Lung (tissue), 12 donors: ENCODE measurements around the gene USP48. TPM values are rescaled to one million over a fixed set of nuclear protein-coding genes. Genes with fewer than 3 reads are reported as not detected.

Experiments used
- ATAC-seq: fragments of 200-7000 bp; cut with Tn5 transposase; one replicate; pipeline ENCODE4 v1.9.1; 2020; ENCODE audit warnings: moderate number of reproducible peaks; ENCODE audit not compliant: insufficient read depth, low FRiP score
- DNase-seq, 3 donors: peaks; one replicate each; pipeline ENCODE4 v3.0.0-alpha.2; 2013 to 2017
- H3K27ac ChIP-seq, 2 donors: one replicate each; pipeline ENCODE4 v1.5.1; 2013; ENCODE audit warnings: mild to moderate bottlenecking in 2 of 2, moderate library complexity in 2 of 2, control low read depth in 1 of 2, inconsistent platforms in 1 of 2, low read depth in 1 of 2, low read length in 1 of 2
- H3K27me3 ChIP-seq, 3 donors: one replicate each; pipeline ENCODE4 v1.5.1; 2013; ENCODE audit warnings: low read length in 2 of 3; ENCODE audit not compliant: control insufficient read depth in 3 of 3, insufficient read depth in 3 of 3
- H3K36me3 ChIP-seq, 4 donors: one replicate each; pipeline ENCODE4 v1.5.1; 2013; ENCODE audit warnings: low read length in 4 of 4, mild to moderate bottlenecking in 1 of 4, moderate library complexity in 1 of 4; ENCODE audit not compliant: control insufficient read depth in 4 of 4, insufficient read depth in 4 of 4
- H3K4me1 ChIP-seq, 5 donors: one replicate each; pipeline ENCODE4 v1.5.1; 2013; ENCODE audit warnings: low read length in 5 of 5, mild to moderate bottlenecking in 2 of 5, moderate library complexity in 1 of 5; ENCODE audit not compliant: control insufficient read depth in 5 of 5, insufficient read depth in 5 of 5
- H3K4me3 ChIP-seq: one replicate; pipeline ENCODE4 v1.5.1; 2013; ENCODE audit warnings: mild to moderate bottlenecking, control low read depth, moderate library complexity
- H3K9ac ChIP-seq, 2 donors: one replicate each; pipeline ENCODE4 v1.5.1; 2013; ENCODE audit warnings: low read length in 2 of 2, control low read depth in 1 of 2; ENCODE audit not compliant: insufficient read depth in 1 of 2
- H3K9me3 ChIP-seq, 4 donors: one replicate each; pipeline ENCODE4 v1.5.1; 2013; ENCODE audit warnings: low read length in 3 of 4, mild to moderate bottlenecking in 1 of 4, moderate library complexity in 1 of 4; ENCODE audit not compliant: control insufficient read depth in 4 of 4, insufficient read depth in 3 of 4
- CTCF ChIP-seq: IDR thresholded peaks from 2 replicates; pipeline ENCODE4 v1.5.1; 2012; ENCODE audit warnings: mild to moderate bottlenecking; ENCODE audit errors: control extremely low read depth, extremely low read depth
- WGBS, 2 donors: extraction: QIAGEN DNeasy Blood & Tissue Kit; methylation state at CpG; one replicate each; pipeline ENCODE4 v1.1.7; 2013; 5-methylcytosine and 5-hydroxymethylcytosine counted together
- polyA plus RNA-seq, 2 donors: library from polyadenylated mRNA; stranded (reverse); fragments of 200-250 nt; gene quantifications; one replicate each; pipeline ENCODE4 v1.2.1, GENCODE V29; 2013
- total RNA-seq, 2 donors: library from RNA; depleted of rRNA in 1 of 2; stranded (reverse); fragments of >200 nt in 1 of 2; gene quantifications; one replicate each; pipeline ENCODE4 v1.2.1, GENCODE V29; 2014 to 2021
- donor health status: control.
- donor health status: control.
- donor health status: Bipolar disorder and iron deficiency.
- donor health status: healthy.
- donor health status: DM: yes; HTN: yes; CAD: no.

USP48 gene
- total and polyA plus RNA-seq, 4 donors, result 15.6 to 107 (median 33.5) TPM

GRCh38 chr1:21763694-21764419 is 19.1 kb downstream of the USP48 start:
- Histone ChIP-seq H3K9me3 (no peaks in the 10 kb centered on the region), H3K4me1 (peaks cover 0 to 14% (median 8%) of the 10 kb centered on the region in 5 donors), H3K36me3 (no peaks in the 10 kb centered on the region), H3K27me3 (no peaks in the 10 kb centered on the region), H3K27ac (peak overlapping the region in 1 of 2 donors; percentile 86), H3K9ac (no peak overlapping the region), H3K4me3 (no peak overlapping the region)
- DNase-seq, result no peak
- TF ChIP-seq CTCF, result no peak
- 62 to 71% methylated on average over 7 of the region's 7 CpGs for WGBS, 2 donors
- no peak for ATAC-seq

GRCh38 chr1:21763236-21763635 is 19.7 kb downstream of the USP48 start:
- H3K9ac ChIP-seq, result no peak overlapping the region
- DNase-seq (no peak), ATAC-seq (no peak)
- TF ChIP-seq CTCF, result no peak
- H3K4me3 ChIP-seq, result no peak overlapping the region
- peak overlapping the region in 1 of 2 donors; percentile 6 for H3K27ac ChIP-seq
- no peaks in the 10 kb centered on the region for H3K27me3 ChIP-seq
- H3K36me3 ChIP-seq, result no peaks in the 10 kb centered on the region
- H3K4me1 ChIP-seq, result peaks cover 0 to 14% (median 8%) of the 10 kb centered on the region in 5 donors
- H3K9me3 ChIP-seq, result no peaks in the 10 kb centered on the region
- 82 to 90% methylated on average over 10 of the region's 10 CpGs for WGBS, 2 donors

DNA sequence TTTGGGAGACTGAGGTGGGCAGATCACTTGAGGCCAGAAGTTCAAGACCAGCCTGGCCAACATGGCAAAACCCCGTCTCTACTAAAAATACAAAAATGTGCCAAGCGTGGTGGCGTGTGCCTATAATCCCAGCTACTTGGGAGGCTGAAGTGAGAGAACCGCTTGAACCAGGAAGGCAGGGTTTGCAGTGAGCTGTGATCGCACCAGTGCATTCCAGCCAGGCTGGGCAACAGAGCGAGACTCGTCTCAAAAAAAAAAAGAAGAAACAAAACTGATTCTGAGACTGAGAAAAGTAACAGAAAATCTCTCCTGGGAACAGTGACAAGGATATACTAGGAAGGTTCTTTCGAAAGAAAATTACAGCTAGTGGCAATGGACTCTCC is 20.9 kb downstream of the USP48 start:
- no peaks in the 10 kb centered on the region for H3K36me3 ChIP-seq
- no peaks in the 10 kb centered on the region for H3K9me3 ChIP-seq
- DNase-seq, result no peak
- 90 to 93% methylated on average over 8 of the region's 8 CpGs for WGBS, 2 donors
- TF ChIP-seq CTCF, result no peak
- no peak for ATAC-seq
- peaks cover 0 to 14% (median 8%) of the 10 kb centered on the region in 5 donors for H3K4me1 ChIP-seq
- no peak overlapping the region for H3K27ac ChIP-seq
- no peak overlapping the region for H3K4me3 ChIP-seq
- no peak overlapping the region for H3K9ac ChIP-seq
- no peaks in the 10 kb centered on the region for H3K27me3 ChIP-seq
